Inferior parietal cortex (tissue), 1 donor: Measurements from ENCODE around the gene PLA2G2C.
"Not testable (repeated sequence)": the region's sequence is repeated elsewhere in the genome, so short reads cannot be mapped to it uniquely, and the experiment has no call there.

ENCODE experiments used
- DNase-seq: peaks from one replicate; pipeline ENCODE4 v3.0.0-alpha.2; 2016; ENCODE audit errors: extremely low spot score

PLA2G2C gene

GRCh38 chr1:20134995-20135394, 51.3 kb downstream of the PLA2G2C start:
- no peak for DNase-seq

DNA sequence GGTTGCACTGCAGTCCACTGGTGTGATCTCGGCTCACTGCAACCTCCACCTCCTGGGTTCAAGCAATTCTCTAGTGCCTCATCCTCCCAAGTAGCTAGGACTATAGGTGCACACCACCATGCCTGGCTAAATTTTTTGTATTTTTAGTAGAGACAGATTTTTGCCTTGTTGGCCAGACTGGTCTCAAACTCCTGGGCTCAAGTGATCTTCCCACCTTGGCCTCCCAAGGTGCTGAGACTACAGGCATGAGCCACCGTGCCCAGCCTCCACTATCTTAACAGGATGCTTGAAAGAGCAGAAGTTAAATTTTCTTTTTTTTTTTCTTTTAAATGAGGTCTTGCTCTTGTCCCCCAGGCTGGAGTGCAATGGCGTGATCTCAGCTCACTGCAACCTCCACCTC, 55.8 kb downstream of the PLA2G2C start:
- DNase-seq, result not testable (repeated sequence)

- DNase-seq, result no peak
These were observed 59.4 kb downstream of the PLA2G2C start for GRCh38 chr1:20126806-20127440.

- DNase-seq, result no peak
These were observed 60.1 kb downstream of the PLA2G2C start for GRCh38 chr1:20126041-20126805.

GRCh38 chr1:20125100-20125499, 61.2 kb downstream of the PLA2G2C start:
- DNase-seq, result no peak

DNA sequence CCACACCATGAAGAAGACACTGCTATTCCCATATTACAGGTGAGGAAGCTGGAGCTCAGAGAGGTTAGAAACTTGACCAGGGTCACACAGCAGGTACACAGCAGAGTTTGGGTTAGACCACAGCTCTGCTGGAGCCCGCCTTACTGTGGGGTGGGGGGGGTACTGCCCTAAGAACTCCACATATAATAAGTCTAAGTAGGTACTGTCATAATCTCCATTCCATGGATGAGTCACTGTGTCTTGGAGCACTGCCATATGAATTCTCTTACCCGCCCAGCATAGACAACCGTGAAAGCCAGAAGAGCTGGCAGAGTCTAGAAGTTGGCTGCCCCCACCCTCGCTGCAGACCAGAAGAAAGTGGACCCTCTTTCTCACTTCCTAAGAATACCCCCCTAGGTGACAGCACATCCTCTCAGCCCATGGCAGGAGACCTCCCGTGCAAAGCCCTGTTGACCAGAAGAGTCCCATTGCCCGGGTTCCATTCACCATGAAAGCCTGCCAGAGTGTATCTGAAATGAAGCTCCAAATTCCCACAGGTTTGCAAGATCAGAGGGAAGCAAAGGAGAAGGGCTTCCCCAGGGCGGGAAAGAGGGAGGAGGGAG, 61.8 kb downstream of the PLA2G2C start:
- peak; percentile 50 for DNase-seq

DNA sequence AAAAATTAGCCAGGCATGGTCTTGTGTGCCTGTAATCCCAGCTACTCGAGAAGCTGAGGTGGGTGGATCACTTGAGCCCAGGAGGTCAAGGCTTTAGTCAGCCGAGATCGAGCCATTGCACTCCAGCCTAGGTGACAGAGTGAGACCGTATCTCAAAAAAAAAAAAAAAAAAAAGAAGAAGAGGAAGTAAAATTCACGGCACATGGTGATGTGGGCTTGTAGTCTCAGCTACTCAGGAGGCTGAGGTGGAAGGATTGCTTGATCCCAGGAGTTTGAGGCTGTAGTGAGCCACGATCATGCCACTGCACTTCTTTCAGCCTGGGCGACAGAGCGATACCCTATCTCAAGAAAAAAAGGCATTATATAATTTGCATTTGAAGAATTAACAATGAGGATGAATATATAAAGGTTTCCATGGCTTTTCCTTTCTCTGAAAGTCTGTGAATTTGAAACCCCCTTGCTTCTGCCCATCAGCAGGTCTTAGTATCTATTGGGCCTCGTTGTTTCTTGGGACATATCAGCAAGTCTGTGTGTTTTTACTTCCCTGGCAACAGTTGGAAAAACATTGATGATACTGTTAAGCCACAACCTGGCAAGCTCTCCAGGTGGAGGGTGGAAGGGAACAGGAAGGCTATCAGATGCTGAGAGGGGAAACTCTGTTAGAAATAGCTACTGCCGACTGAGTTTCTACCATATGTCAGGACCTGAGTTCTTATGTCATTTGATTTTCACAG, 62.4 kb downstream of the PLA2G2C start:
- no peak for DNase-seq

DNA sequence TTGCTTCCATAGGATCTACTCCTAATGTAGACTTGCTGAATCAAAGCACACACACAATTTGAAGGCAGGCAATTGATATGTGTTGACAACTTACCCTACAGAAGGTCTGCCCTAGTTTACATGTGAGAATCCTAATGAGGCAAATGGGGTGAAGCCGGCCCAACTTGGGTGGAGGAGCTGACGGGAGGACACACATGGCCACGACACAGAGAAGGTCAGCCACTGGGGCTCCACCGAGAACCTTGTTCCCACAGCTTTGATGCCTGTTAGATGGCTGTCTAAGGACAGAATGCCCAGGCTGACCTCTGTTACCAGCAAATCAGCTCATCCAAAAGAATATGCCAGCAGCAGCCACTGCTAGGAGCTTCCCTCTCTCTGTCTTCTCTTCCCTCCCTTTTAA, 65.5 kb downstream of the PLA2G2C start:
- no peak for DNase-seq

DNA sequence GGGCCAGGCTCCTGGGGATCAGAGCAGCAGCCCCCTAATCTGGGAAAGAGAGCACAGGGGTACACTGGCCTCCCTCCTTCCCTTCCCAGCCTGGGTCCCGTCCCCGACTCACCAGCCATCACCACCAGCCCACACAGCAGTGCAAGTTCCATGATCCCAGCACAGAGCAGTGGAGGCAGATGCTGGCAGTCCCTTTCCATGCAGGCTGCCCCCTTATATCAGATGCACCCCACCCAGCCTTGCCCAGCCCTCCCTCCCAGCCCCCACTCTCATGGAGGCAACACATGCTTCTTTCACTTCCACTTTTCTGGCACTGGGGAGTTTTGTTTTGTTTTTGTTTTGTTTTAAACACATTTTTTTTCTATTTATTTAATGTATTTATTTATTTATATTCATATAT, 67.0 kb downstream of the PLA2G2C start, which contains the start of gene PLA2G2D:
TSS of gene PLA2G2D (minus strand) at position 190 of the 400 bp plus-strand sequence. CDS start at position 152, 38 bp downstream.
- DNase-seq, result no peak

- no peak for DNase-seq
These were observed 69.1 kb downstream of the PLA2G2C start for GRCh38 chr1:20117236-20117635.

- DNase-seq, result no peak
These were observed 70.4 kb downstream of the PLA2G2C start for GRCh38 chr1:20115916-20116315.

- no peak for DNase-seq
These were observed 70.8 kb downstream of the PLA2G2C start for GRCh38 chr1:20115479-20115878.

DNA sequence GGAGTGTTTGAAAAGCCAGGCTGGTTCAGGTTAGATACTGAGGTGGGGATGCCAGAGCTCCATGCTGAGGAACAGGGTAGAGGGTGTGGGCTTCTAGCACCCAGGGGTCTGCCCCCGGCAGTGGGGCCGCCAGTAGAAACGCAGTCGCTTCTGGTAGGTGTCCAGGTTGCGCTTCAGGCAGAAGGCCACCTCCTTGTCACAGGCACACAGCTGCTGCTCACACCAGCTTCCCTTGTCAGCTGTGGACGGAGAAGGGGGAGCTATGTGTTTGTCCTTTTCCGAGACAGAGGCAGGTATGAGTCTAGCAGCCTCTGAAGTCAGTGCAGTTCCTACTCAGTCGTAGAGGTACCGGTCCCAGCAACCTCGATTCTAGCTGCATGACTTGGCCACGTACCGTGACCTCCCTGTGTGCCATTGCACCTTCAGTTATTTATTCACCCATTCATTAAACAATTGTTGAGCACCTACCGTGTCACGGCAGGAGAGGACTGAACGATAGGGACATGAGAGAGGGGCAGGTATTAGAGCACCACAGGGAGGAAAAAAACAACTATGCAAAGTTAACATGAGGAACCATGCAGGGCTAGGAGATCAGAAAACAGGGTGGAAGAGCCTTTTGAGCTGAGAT, 72.2 kb downstream of the PLA2G2C start:
- DNase-seq, result no peak
